KOPT-K1 (cell line): ENCODE measurements around the gene ERGIC3.
A peak's percentile ranks its signal among the peaks of the same experiment; 100 is the strongest.
"Not testable (repeated sequence)": the region's sequence is repeated elsewhere in the genome, so short reads cannot be mapped to it uniquely, and the experiment has no call there.

Source experiments
- H3K27ac ChIP-seq: fragments of 200-600 bp; sonication (generic); 2 replicates; pipeline ENCODE4 v1.5.1; 2016; ENCODE audit warnings: antibody characterized with exemption, mild to moderate bottlenecking, low read depth, low read length; ENCODE audit not compliant: poor library complexity, severe bottlenecking
- H3K36me3 ChIP-seq: fragments of 200-600 bp; sonication (generic); 2 replicates; pipeline ENCODE4 v1.5.1; 2017; ENCODE audit warnings: antibody characterized with exemption, mild to moderate bottlenecking, low read length, moderate library complexity; ENCODE audit not compliant: insufficient read depth
- H3K9me3 ChIP-seq: fragments of 200-600 bp; sonication (generic); 2 replicates; pipeline ENCODE4 v1.5.1; 2017; ENCODE audit warnings: antibody characterized with exemption, low read length, mild to moderate bottlenecking; ENCODE audit not compliant: insufficient read depth, poor library complexity, severe bottlenecking

Gene ERGIC3

GRCh38 chr20:35511814-35512420 lies 30.0 kb upstream of the ERGIC3 start:
- H3K27ac ChIP-seq, result no peak overlapping the region
- peaks cover 91% of the 10 kb centered on the region for H3K36me3 ChIP-seq
- no peaks in the 10 kb centered on the region for H3K9me3 ChIP-seq

DNA sequence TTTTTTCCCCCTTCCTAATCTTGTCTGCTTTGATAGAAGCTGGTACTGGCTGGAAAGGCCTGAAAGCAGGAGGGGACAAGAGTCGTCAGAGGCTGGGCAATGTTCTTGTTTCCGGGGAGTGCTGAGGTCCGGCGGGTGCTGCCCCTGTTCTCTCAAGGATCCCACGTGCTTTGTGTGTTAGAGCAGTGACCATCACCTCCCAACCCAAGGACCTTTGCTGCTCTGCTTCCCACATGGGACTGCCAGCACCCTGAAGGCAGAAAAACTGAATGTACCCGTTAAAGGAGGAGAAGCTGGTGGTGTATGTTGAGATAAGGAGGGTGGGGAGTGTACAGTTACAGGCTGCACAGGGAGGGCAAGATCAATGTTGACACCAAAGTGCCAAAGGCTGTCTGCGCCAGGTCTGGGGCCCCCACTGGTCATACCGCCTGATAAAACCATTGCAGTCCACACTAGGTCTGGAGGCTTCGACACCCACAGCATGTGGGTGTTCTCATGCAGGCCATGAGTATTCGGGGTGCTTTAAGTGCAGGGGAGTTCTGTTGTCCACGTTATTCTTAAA lies 27.4 kb upstream of the ERGIC3 start:
- Histone ChIP-seq H3K9me3 (no peaks in the 10 kb centered on the region), H3K36me3 (peaks cover 65% of the 10 kb centered on the region), H3K27ac (no peak overlapping the region)

- Histone ChIP-seq H3K9me3 (no peaks in the 10 kb centered on the region), H3K27ac (no peak overlapping the region), H3K36me3 (peaks cover 56% of the 10 kb centered on the region)
Measured at GRCh38 chr20:35515341-35515740, 26.5 kb upstream of the ERGIC3 start.

GRCh38 chr20:35515949-35516645 lies 25.8 kb upstream of the ERGIC3 start:
- Histone ChIP-seq H3K27ac (no peak overlapping the region), H3K9me3 (no peaks in the 10 kb centered on the region), H3K36me3 (peaks cover 49% of the 10 kb centered on the region)

GRCh38 chr20:35517125-35517524 lies 24.8 kb upstream of the ERGIC3 start:
- H3K27ac ChIP-seq, result no peak overlapping the region
- peaks cover 38% of the 10 kb centered on the region for H3K36me3 ChIP-seq
- H3K9me3 ChIP-seq, result no peaks in the 10 kb centered on the region

- peaks cover 32% of the 10 kb centered on the region for H3K36me3 ChIP-seq
- not testable (repeated sequence) for H3K27ac ChIP-seq, H3K9me3 ChIP-seq
Measured at GRCh38 chr20:35517767-35518166, 24.1 kb upstream of the ERGIC3 start.

- Histone ChIP-seq H3K9me3 (no peaks in the 10 kb centered on the region), H3K27ac (no peak overlapping the region), H3K36me3 (peaks cover 20% of the 10 kb centered on the region)
Measured at GRCh38 chr20:35518955-35519354, 22.9 kb upstream of the ERGIC3 start.

GRCh38 chr20:35523298-35523888 lies 18.5 kb upstream of the ERGIC3 start:
- Histone ChIP-seq H3K27ac (no peak overlapping the region), H3K36me3 (no peaks in the 10 kb centered on the region), H3K9me3 (no peaks in the 10 kb centered on the region)

DNA sequence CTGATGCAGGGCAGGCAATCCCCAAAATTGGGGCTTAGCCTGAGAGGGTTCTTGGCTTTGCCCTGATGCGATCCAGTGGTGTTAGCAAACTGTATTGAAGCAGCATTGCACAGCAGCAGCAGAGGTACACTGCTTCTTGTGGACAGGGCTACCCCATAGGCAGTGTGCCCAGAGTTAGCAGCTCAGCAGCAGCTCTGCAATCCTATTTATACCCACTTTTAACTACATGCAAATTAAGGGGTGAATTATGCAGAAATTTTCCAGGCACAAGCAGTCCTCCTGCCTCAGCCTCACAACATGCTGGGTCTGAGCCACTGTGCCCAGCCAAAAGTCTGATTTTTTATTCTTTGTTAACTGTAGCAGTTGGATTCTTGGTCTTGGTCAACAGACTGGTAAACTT lies 16.2 kb upstream of the ERGIC3 start:
- H3K27ac ChIP-seq, result no peak overlapping the region
- no peaks in the 10 kb centered on the region for H3K9me3 ChIP-seq
- H3K36me3 ChIP-seq, result no peaks in the 10 kb centered on the region

GRCh38 chr20:35527122-35527769 lies 14.6 kb upstream of the ERGIC3 start:
- no peaks in the 10 kb centered on the region for H3K9me3 ChIP-seq
- no peaks in the 10 kb centered on the region for H3K36me3 ChIP-seq
- H3K27ac ChIP-seq, result no peak overlapping the region

DNA sequence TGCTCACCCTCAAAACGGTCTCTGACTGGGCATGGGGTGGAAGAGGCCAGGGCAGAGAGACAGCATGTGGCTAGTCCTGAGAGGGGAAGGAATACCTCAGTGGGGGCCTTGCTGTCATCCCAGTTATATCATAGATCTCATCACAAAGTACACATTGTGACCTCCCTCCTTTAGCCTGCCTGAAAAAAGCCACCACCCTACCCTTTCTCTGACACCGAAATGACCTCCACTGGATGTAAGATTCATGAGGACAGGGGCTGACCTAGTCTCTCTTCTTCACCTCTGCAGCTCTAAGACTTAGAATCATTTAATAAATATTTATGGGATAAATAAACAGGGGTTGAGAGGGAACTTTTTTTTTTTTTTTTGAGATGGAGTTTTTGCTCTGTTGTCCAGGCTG lies 12.3 kb upstream of the ERGIC3 start, which contains the start of gene C20orf173:
Gene C20orf173, minus strand, starts transcription at position 101 of the 400 bp plus-strand sequence. CDS start 279 bp downstream, outside the sequence.
- no peak within 1 kb of the TSS for H3K27ac ChIP-seq
- no peaks in the 10 kb centered on the region for H3K9me3 ChIP-seq
- H3K36me3 ChIP-seq, result no peaks in the 10 kb centered on the region

DNA sequence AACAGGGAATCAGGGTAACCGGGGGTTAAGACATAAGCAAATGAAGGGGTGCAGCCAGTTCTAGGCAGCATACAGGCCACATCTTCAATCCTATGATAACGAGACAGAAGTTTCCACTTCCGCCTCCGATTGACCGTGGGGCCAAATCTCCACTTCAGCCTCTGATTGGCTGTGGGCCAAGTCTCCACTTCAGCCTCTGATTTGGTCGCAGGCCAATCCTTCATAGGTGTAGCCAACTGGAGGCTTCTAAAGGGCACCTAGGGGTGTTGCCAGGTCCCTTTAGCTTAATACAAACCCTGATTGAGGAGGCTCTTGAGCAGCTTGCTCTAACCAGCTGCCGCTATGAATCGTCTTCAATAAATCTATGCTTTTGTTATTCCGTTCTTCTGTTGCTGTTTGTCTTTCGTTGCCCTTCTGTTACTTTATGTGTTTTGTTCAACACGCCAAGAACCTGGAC lies 2.1 kb upstream of the ERGIC3 start:
- Histone ChIP-seq H3K9me3 (no peaks in the 10 kb centered on the region), H3K27ac (no peak overlapping the region), H3K36me3 (peaks cover 12% of the 10 kb centered on the region; the same call in 1 of the 2 replicates)

DNA sequence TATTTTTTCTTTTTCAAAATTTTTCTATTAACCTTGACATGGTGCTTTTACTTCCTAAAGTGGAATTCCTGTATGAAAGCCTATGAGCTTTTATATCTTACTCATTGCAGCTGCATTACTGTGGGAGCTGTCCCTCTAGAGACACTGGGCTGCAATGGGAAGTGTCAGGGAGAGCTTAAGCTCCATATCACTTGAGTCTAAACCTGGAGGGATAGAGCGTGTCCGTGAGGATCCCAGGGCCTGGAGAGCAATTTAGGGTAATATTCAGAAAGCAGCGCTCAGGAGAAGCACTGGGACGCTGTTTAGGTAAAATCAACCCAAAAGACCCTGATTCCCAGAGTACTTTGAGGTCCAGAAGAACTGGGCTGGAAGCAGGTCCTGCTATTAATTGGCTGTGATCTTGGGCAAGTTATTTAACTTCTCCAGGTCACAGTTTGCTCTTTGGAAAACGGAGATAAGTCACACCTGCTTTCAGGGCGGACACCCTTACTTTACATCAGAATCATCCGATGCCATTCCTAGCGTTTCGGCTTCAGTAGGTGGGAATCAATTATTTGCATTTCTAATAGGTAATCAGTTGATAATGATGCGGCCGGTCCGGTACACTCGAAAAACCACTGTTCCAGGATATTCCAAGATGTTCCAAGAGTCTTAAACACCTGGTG lies 628 bp upstream of the ERGIC3 start:
- Histone ChIP-seq H3K27ac (peak overlapping the region; percentile 64), H3K9me3 (no peaks in the 10 kb centered on the region), H3K36me3 (peaks cover 22% of the 10 kb centered on the region; the same call in 1 of the 2 replicates)

DNA sequence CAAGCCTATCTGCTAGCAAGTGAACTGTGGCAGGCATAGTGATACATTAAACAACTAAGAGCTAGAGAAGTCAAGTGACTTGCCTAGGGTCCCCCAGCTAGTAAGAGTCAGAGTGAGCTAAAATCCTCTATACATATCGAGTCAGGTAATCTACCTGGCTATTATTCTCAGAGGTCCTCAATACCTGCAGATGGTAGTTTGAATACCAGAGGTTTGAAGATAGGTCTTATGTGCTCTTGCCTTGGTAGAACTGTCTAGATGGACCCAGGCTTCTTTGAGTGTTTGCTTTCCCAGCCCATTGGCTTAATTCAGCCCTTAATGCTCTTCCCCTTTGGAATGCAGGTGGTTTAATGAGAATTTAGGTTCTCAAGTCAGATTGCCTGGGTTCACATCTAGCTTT lies 1.1 kb downstream of the ERGIC3 start:
- no peak overlapping the region for H3K27ac ChIP-seq
- peaks cover 37% of the 10 kb centered on the region; the same call in 1 of the 2 replicates for H3K36me3 ChIP-seq

More for the DNA sequence above, 1.1 kb downstream of the ERGIC3 start:
- H3K9me3 ChIP-seq, result no peaks in the 10 kb centered on the region
